Liver (tissue), 3 donors: ENCODE results near the gene PPP1R14D.

Experiments used
- GABPA ChIP-seq, 2 donors: IDR thresholded peaks in 1 of 2; conservative IDR thresholded peaks in 1 of 2; 2 replicates each; pipeline ENCODE4 v1.6.1; 2016; ENCODE audit warnings: antibody characterized with exemption in 2 of 2, mild to moderate bottlenecking in 1 of 2, moderate library complexity in 1 of 2
- RAD21 ChIP-seq, 2 donors: IDR thresholded peaks; 2 replicates each; pipeline ENCODE4 v1.6.1; 2016; ENCODE audit warnings: antibody characterized with exemption in 2 of 2, mild to moderate bottlenecking in 2 of 2
- RXRA ChIP-seq, 2 donors: IDR thresholded peaks; 2 replicates each; pipeline ENCODE4 v1.6.1; 2017 to 2018; ENCODE audit warnings: antibody characterized with exemption in 2 of 2, mild to moderate bottlenecking in 1 of 2
- TAF1 ChIP-seq: conservative IDR thresholded peaks from 2 replicates; pipeline ENCODE4 v1.6.1; 2016; ENCODE audit warnings: antibody characterized with exemption, mild to moderate bottlenecking
- TF ChIP-seq, protein P1 (sequence below): fragments of 150-350 bp; IDR thresholded peaks from 2 replicates; pipeline ENCODE4 v1.5.1; 2017; ENCODE audit warnings: improper control_type of control experiment, low read depth, low read length; ENCODE audit not compliant: missing input control
- TF ChIP-seq, protein P2 (sequence below): IDR thresholded peaks from 2 replicates; pipeline ENCODE4 v1.6.1; 2016; ENCODE audit warnings: antibody characterized with exemption, mild to moderate bottlenecking
- TF ChIP-seq, protein P3 (sequence below): IDR thresholded peaks from 2 replicates; pipeline ENCODE4 v1.6.1; 2016; ENCODE audit warnings: antibody characterized with exemption
- donor health status: healthy.
- donor health status: healthy.

DNA sequence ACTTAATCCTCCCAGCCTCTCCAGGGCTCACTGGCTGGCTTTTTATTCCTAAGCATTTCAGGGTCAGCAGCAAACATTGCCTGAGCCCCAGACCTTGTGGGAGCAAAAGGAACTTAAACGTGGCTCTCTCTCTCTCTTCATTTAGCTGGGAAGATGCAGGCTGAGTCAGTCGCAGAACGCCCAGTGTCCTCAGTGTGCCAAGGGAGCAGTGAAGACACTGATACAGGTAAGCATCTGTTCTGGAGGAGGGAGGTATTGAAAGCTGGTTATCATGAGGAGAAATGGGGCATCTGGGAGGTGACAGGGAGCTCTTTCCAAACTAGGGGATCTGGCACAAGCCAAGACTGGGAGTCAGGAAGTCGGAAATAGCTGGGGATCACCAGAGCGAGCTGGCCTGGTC, 41.2 kb upstream of the PPP1R14D start:
- TF ChIP-seq, protein P1, sequence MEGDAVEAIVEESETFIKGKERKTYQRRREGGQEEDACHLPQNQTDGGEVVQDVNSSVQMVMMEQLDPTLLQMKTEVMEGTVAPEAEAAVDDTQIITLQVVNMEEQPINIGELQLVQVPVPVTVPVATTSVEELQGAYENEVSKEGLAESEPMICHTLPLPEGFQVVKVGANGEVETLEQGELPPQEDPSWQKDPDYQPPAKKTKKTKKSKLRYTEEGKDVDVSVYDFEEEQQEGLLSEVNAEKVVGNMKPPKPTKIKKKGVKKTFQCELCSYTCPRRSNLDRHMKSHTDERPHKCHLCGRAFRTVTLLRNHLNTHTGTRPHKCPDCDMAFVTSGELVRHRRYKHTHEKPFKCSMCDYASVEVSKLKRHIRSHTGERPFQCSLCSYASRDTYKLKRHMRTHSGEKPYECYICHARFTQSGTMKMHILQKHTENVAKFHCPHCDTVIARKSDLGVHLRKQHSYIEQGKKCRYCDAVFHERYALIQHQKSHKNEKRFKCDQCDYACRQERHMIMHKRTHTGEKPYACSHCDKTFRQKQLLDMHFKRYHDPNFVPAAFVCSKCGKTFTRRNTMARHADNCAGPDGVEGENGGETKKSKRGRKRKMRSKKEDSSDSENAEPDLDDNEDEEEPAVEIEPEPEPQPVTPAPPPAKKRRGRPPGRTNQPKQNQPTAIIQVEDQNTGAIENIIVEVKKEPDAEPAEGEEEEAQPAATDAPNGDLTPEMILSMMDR = no peak
- TF ChIP-seq TAF1 = no peak
- no peak for TF ChIP-seq RXRA (IDR thresholded peaks at IDR 0.05)
- TF ChIP-seq, protein P2, sequence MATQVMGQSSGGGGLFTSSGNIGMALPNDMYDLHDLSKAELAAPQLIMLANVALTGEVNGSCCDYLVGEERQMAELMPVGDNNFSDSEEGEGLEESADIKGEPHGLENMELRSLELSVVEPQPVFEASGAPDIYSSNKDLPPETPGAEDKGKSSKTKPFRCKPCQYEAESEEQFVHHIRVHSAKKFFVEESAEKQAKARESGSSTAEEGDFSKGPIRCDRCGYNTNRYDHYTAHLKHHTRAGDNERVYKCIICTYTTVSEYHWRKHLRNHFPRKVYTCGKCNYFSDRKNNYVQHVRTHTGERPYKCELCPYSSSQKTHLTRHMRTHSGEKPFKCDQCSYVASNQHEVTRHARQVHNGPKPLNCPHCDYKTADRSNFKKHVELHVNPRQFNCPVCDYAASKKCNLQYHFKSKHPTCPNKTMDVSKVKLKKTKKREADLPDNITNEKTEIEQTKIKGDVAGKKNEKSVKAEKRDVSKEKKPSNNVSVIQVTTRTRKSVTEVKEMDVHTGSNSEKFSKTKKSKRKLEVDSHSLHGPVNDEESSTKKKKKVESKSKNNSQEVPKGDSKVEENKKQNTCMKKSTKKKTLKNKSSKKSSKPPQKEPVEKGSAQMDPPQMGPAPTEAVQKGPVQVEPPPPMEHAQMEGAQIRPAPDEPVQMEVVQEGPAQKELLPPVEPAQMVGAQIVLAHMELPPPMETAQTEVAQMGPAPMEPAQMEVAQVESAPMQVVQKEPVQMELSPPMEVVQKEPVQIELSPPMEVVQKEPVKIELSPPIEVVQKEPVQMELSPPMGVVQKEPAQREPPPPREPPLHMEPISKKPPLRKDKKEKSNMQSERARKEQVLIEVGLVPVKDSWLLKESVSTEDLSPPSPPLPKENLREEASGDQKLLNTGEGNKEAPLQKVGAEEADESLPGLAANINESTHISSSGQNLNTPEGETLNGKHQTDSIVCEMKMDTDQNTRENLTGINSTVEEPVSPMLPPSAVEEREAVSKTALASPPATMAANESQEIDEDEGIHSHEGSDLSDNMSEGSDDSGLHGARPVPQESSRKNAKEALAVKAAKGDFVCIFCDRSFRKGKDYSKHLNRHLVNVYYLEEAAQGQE = no peak
- no peak for TF ChIP-seq GABPA (IDR thresholded peaks at IDR 0.05 in 1 of 2, conservative IDR thresholded peaks at IDR 0.05 in 1 of 2)
- no peak for TF ChIP-seq RAD21 (IDR thresholded peaks at IDR 0.05)
- TF ChIP-seq, protein P3, sequence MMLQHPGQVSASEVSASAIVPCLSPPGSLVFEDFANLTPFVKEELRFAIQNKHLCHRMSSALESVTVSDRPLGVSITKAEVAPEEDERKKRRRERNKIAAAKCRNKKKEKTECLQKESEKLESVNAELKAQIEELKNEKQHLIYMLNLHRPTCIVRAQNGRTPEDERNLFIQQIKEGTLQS = no peak
